HFFc6 (cell line): ENCODE measurements around the gene IFT74. TPM values are rescaled to one million over a fixed set of nuclear protein-coding genes. Genes with fewer than 3 reads are reported as not detected.

Experiments
- DNase-seq: peaks from one replicate; pipeline ENCODE4 v3.0.0-alpha.2; 2018
- H3K27ac Mint-ChIP-seq: 2 replicates; pipeline ENCODE4 v1.8.0; 2020; ENCODE audit warnings: mild to moderate bottlenecking, mixed read lengths
- H3K27me3 Mint-ChIP-seq: 2 replicates; pipeline ENCODE4 v1.8.0; 2021; ENCODE audit warnings: mild to moderate bottlenecking, moderate library complexity, mixed read lengths; ENCODE audit not compliant: insufficient read depth
- H3K36me3 Mint-ChIP-seq: 2 replicates; pipeline ENCODE4 v1.8.0; 2021; ENCODE audit warnings: low read depth, mixed read lengths
- H3K4me1 Mint-ChIP-seq: 2 replicates; pipeline ENCODE4 v1.8.0; 2020; ENCODE audit warnings: low read depth, mixed read lengths
- H3K4me3 Mint-ChIP-seq: 2 replicates; pipeline ENCODE4 v1.8.0; 2020; ENCODE audit warnings: mild to moderate bottlenecking, moderate library complexity, mixed read lengths
- H3K9me3 Mint-ChIP-seq: 2 replicates; pipeline ENCODE4 v1.8.0; 2020; ENCODE audit warnings: mild to moderate bottlenecking, mixed read lengths
- total RNA-seq, 6 experiments: library from RNA; stranded (reverse); fragmentation: NEBNext Ultra II Directional; extraction: Animal tissue kit (Norgen Biotek cat#: 25700); gene quantifications; 2 replicates in 1 of 6; 3 replicates in 5 of 6; pipeline ENCODE4 v1.2.3, GENCODE V29; 2021
- TF ChIP-seq, protein P1 (sequence below): fragments of 200-600 bp; sonication (generic); IDR thresholded peaks from 2 replicates; pipeline ENCODE4 v1.5.0; 2021; ENCODE audit warnings: antibody characterized with exemption, mild to moderate bottlenecking

Gene IFT74
- total RNA-seq, 6 experiments from 2014 or later, result 12.1 to 15.7 (median 12.8) TPM

DNA sequence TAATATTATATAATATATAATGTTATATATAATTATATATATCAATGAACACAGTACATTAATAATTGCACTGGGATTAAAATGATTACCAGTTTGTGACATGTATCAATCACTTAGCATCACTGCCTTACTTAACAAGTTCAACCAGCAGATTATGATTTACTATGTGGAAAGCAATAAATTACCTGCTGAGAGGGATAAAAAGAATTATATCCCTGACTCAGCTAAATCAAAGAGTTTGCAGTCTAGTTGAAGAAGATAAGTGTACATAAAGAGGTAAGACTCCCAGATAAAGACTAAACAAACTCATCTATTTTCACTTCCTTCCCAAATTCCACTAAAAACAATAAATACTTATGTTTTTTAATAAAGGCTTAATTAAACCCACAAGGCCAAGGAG is 20.4 kb upstream of the IFT74 start:
- Mint-ChIP-seq H3K36me3 (peaks cover 29% of the 10 kb centered on the region), H3K27me3 (no peaks in the 10 kb centered on the region; the same call in 1 of the 2 replicates), H3K9me3 (peaks cover 9% of the 10 kb centered on the region; the same call in 1 of the 2 replicates), H3K27ac (no peak overlapping the region), H3K4me1 (peaks cover 29% of the 10 kb centered on the region), H3K4me3 (no peak overlapping the region)
- TF ChIP-seq, protein P1, sequence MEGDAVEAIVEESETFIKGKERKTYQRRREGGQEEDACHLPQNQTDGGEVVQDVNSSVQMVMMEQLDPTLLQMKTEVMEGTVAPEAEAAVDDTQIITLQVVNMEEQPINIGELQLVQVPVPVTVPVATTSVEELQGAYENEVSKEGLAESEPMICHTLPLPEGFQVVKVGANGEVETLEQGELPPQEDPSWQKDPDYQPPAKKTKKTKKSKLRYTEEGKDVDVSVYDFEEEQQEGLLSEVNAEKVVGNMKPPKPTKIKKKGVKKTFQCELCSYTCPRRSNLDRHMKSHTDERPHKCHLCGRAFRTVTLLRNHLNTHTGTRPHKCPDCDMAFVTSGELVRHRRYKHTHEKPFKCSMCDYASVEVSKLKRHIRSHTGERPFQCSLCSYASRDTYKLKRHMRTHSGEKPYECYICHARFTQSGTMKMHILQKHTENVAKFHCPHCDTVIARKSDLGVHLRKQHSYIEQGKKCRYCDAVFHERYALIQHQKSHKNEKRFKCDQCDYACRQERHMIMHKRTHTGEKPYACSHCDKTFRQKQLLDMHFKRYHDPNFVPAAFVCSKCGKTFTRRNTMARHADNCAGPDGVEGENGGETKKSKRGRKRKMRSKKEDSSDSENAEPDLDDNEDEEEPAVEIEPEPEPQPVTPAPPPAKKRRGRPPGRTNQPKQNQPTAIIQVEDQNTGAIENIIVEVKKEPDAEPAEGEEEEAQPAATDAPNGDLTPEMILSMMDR, result no peak
- no peak for DNase-seq

- Mint-ChIP-seq H3K9me3 (peaks cover 9% of the 10 kb centered on the region; the same call in 1 of the 2 replicates), H3K36me3 (peaks cover 40% of the 10 kb centered on the region), H3K27me3 (no peaks in the 10 kb centered on the region; the same call in 1 of the 2 replicates)
Measured at GRCh38 chr9:26937816-26938371, 18.3 kb upstream of the IFT74 start.

GRCh38 chr9:26939955-26940711 is 16.1 kb upstream of the IFT74 start:
- Mint-ChIP-seq H3K4me3 (no peak overlapping the region), H3K4me1 (peaks cover 59% of the 10 kb centered on the region), H3K27me3 (no peaks in the 10 kb centered on the region; the same call in 1 of the 2 replicates), H3K27ac (peak overlapping the region; percentile 57), H3K9me3 (peaks cover 9% of the 10 kb centered on the region; the same call in 1 of the 2 replicates), H3K36me3 (peaks cover 55% of the 10 kb centered on the region)
- TF ChIP-seq, protein P1, result no peak
- DNase-seq, result no peak

More at GRCh38 chr9:26937816-26938371, 18.3 kb upstream of the IFT74 start:
- TF ChIP-seq, protein P1, result no peak
- DNase-seq, result no peak
- Mint-ChIP-seq H3K27ac (no peak overlapping the region), H3K4me3 (no peak overlapping the region), H3K4me1 (peaks cover 45% of the 10 kb centered on the region)

- Mint-ChIP-seq H3K36me3 (peaks cover 55% of the 10 kb centered on the region), H3K4me3 (no peak overlapping the region), H3K27me3 (no peaks in the 10 kb centered on the region; the same call in 1 of the 2 replicates), H3K27ac (peak overlapping the region; percentile 8; the same call in 1 of the 2 replicates), H3K4me1 (peaks cover 65% of the 10 kb centered on the region), H3K9me3 (peaks cover 9% of the 10 kb centered on the region; the same call in 1 of the 2 replicates)
- TF ChIP-seq, protein P1, result no peak
- DNase-seq, result no peak
Measured at GRCh38 chr9:26940779-26941178, 15.4 kb upstream of the IFT74 start.

DNA sequence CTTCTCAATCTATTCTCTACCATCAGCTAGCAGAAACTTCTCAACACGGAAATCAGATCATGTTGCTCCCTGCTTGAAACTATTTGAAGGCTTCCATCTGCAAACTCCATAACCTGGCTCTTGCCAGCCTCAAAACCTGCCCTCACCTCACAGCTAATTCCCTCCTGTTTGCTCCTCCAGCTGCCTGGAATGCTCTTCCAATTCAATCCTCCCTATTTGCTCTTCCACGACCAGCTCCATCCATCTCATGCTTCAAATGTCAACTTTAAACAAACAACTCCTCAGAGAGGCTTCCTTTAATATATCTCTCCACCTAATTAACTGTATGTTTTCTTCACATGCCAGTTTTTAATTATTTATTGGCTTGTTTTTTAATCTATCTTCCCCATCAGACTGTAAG is 10.6 kb upstream of the IFT74 start:
- H3K27me3 Mint-ChIP-seq, result no peaks in the 10 kb centered on the region; the same call in 1 of the 2 replicates
- H3K9me3 Mint-ChIP-seq, result peaks cover 6% of the 10 kb centered on the region; the same call in 1 of the 2 replicates
- no peak for DNase-seq
- H3K4me3 Mint-ChIP-seq, result peak overlapping the region; percentile 87
- TF ChIP-seq, protein P1, result no peak
- peak overlapping the region; percentile 100 for H3K27ac Mint-ChIP-seq
- H3K36me3 Mint-ChIP-seq, result peaks cover 29% of the 10 kb centered on the region
- peaks cover 71% of the 10 kb centered on the region for H3K4me1 Mint-ChIP-seq
